OCI-M1 (cell line): ENCODE measurements around the gene KHSRP.
"Not testable (repeated sequence)": the region's sequence is repeated elsewhere in the genome, so short reads cannot be mapped to it uniquely, and the experiment has no call there.

Source experiments
- DNase-seq: peaks from one replicate; lab custom pipeline; 2025; lab: John Stamatoyannopoulos, UW

KHSRP gene

DNA sequence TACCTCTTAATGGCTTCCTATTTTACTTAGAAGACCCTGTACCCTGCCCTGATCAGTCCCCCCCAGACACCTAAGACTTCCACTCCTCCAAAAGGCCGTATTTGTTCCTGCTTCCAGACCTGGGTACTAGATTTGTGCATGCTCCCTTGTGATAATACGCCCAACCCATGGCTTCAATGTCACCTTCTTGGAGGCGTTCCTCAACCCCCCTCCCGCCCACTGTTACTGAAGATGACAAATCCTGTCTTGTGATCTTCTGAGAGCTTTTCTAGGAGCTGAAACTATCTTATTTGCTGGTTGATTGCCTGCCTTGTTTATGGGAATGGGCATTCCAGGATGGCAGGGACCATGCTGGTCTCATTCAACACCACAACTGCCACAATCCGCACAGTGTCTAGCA lies 25.6 kb upstream of the KHSRP start:
- no peak for DNase-seq

DNA sequence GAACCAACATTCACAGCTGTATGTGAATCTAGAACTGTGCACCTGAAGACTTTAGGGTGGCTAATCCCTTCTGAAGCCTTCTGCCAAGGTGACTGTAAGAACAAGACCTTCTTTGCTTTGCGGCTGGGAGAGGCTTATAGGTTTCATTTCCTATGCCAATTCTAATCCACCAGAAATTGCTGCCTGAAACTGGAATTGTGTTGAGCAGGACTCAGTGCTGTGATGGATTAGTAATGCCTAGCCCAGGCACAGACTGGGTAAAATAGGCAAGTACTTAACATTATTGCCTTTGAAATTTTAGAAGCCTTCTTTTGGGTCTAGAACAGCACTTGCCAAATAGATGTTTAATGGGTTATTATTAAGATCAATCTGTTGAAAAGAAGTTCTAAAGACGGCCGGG lies 23.4 kb upstream of the KHSRP start:
- DNase-seq: no peak

GRCh38 chr19:6446452-6446851 lies 21.8 kb upstream of the KHSRP start:
- DNase-seq: no peak

- no peak for DNase-seq
These were observed 19.4 kb upstream of the KHSRP start for GRCh38 chr19:6443986-6444385.

DNA sequence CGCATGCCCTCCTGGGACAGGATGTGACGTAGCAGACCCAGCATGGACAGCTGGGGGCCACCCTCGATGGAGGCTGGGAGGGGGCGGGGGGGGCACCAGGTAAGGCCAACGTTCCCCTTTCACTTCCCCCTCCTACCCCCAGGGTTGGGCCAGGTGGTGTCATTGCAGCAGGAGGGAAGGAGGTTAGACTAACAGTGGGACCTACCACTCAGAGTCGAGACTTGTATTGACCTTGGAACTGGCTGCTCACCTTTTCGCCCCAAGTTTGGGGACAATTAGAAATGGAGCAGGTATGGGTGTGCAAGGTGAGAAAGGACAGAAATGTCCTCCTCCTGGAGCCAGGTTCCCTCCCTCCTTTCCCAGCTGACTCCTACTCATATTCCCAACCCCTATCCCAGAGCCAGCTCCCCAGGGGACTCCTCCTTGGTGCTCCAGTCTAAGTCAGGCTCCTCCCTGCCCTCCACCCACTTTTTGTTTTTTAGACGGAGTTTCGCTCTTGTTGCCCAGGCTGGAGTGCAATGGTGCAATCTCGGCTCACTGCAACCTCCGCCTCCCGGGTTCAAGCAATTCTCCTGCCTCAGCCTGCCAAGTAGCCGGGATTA lies 17.6 kb upstream of the KHSRP start:
- no peak for DNase-seq

GRCh38 chr19:6440905-6441304 lies 16.3 kb upstream of the KHSRP start:
- DNase-seq: no peak

DNA sequence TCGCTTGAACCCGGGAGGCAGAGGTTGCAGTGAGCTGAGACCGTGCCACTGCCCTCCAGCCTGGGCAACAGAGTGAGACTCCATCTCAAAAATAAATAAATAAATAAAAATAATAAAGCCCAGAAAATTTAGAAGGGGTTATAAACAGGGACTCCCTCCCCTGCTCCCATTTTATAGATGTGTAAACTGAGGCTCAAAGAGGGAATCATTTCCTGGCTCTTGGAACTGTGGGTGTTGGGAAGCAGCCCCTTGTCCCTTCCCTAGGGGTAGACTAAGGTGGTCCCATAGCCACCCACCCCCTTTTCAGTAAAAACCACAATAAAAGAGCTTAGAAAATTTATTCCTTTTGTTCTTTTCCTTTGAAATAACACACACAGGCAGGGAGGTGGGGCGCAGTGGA lies 15.1 kb upstream of the KHSRP start:
- DNase-seq: no peak

GRCh38 chr19:6433663-6434062 lies 9.1 kb upstream of the KHSRP start, which contains the start of gene SLC25A41:
SLC25A41 (minus strand) TSS chr19:6433763; CDS start chr19:6433693, 70 bp downstream.
- DNase-seq: no peak

GRCh38 chr19:6433165-6433564 lies 8.6 kb upstream of the KHSRP start:
- no peak for DNase-seq

- DNase-seq: no peak
These were observed 7.3 kb upstream of the KHSRP start for GRCh38 chr19:6431891-6432290.

DNA sequence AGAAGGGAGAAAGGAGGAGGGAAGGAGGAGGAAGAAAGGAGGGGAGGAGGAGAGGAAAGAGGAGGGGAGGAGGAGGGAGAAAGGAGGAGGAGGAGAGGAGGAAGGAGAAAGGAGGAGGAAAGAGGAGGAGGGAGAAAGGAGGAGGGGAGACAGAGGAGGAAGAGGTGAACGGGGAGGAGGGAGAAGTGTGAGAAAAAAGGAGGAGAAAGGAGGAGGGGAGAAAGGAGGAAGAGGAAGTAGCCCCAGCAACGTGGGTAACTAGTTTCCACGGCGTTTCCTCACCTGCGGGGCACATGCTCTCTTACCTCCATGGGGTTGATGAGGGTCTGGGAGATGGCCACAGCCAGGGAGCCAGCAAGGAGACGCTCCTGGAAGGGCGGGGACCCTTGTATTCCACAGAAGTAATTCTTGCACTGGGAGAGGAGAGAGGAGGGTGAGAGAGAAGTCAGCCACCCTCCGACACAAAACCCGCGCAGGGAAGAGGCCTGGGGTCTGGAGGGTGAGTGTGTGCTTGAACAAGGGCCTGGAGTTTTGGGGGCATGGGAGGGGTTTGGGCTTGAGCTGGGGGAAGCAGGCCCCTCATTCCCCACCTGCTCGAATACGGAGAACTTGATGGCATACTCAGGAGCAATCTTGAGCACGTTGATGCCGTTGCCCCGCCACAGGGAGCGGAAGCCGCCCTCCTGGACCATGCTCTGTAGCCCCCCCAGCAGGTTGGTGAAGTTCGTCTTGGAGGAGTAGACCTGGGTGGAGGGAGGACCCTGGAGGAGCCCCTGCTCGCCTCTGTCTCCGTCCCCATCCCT lies 5.0 kb upstream of the KHSRP start:
- DNase-seq: peak; percentile 1

DNA sequence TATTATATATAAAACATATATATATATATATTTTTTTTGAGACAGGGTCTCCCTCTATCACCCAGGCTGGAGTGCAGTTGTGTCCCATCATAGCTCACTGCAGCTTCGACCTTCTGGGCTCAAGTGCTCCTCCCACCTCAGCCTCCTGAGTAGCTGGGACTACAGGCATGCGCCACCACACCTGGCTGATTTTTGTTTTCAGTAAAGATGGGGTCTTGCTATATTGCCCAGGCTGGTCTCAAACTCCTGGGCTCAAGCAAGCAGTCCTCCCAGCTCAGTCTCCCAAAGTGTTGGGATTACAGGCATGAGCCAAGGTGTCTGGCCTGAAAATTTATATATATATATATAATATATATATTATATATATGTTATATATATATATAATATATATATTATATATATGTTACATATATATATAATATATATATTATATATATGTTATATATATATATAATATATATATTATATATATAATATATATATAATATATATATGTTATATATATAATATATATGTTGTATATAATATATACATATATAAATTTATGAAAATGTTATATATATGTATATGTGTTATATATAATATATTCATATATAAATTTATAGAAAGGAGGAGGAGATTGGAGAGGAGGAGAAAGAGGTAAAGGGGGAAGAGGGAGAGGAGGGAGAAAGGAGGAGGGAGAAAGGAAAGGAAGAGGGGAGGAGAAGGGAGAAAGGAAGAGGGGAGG lies 4.2 kb upstream of the KHSRP start:
- DNase-seq: not testable (repeated sequence)

GRCh38 chr19:6427131-6427530 lies 2.5 kb upstream of the KHSRP start:
- DNase-seq: no peak

- DNase-seq: peak; percentile 12
These were observed 1.4 kb upstream of the KHSRP start for GRCh38 chr19:6425732-6426620.

DNA sequence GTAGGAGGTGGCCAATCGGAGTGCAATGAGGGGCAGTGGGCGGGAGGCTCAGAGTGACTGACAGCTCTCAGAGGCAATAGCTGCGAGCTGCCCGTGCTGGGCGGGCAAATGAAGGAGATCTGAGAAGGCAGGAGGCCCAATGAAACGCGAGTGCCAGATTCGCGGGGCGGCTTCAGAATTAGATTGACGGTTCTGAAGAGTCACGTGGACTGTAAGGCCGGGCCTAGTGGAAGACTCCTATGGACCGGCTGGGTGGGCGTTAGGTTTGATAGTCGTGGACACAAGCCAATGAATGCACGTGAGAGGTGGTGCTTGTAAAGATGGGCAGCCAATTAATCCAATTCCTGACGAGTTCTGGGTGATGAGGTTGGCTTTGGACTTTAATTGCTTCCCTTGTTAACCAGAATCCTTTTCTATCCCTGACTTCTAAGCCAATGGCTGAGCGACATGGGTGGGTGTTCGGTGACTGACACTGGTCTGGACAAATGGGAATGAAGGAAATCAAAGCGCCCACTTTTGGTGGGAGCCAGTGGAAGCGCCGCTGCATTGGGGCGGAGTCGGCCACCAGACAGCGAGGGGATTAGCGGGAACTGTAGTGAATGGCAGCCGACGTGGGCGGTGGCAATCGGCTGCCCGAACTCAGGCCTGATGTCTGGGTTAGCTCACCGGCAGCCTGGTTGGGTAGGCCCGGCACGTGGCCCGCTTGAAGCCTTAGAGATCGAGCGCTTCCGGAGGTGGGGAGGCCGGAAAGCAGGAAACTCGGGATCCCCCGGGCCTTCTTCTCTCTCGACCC lies 524 bp upstream of the KHSRP start:
- peak; percentile 100 for DNase-seq

DNA sequence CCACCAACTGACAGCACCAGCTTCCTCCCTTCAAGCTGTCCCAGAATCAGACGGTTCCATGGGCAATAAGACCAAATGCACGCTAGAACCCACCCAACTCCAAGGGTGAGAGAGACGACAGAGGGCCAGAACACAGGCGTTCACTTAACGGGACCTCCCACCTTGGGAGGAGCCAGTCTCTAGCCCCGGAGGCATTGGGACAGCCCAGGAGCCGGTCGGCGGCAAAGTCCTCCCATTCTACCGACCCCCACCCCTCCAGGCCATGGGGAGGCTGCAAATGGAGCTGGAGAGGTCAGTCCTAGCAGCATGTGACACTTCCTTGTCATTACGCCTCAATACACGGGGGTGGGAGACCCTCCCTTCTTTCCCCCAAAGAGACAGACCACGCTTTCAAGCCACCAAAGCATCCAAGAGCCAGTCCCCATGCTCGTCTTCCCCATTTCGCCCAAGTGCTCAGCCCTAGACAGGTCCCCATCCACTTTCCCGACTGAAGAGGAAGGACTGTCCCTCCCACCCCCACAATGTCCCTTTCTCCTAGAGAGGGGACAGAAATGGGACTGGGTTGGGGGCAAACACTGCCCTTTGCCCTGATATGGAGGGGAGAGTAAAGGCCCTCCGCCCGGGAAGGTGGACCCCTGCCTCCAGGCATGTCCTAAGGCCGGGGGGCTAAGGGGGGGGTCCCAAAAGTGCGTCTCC lies 964 bp downstream of the KHSRP start:
- DNase-seq: peak; percentile 44

- no peak for DNase-seq
These were observed 3.3 kb downstream of the KHSRP start for GRCh38 chr19:6421075-6422014.

GRCh38 chr19:6418562-6418932 lies 6.1 kb downstream of the KHSRP start:
- DNase-seq: no peak
